IMR-90 (cell line): ENCODE data around the gene DEPDC5. TPM values are rescaled to one million over a fixed set of nuclear protein-coding genes. Genes with fewer than 3 reads are reported as not detected.

ENCODE experiments used
- ATAC-seq: fragments of 200-7000 bp; cut with Tn5 transposase; 2 replicates; pipeline ENCODE4 v1.9.1; 2020; ENCODE audit warnings: low read depth, mild to moderate bottlenecking, moderate library complexity
- BruUV-seq: library from RNA; stranded (reverse); fragments of 400-500 nt; replicated peaks from 2 replicates; lab custom pipeline; 2021; lab: Mats Ljungman, UMichigan
- CTCF ChIA-PET: fragments of 300-600 bp; formaldehyde crosslinking; extraction: SDS; loops from one replicate; lab custom pipeline; 2021; ENCODE audit warnings: antibody characterized with exemption; lab: Yijun Ruan, JAX
- POLR2A ChIA-PET: fragments of 300-600 bp; sonication (Branson Sonifier 250); formaldehyde crosslinking; loops from one replicate; lab custom pipeline; 2022; ENCODE audit warnings: antibody characterized with exemption; ENCODE audit not compliant: unreplicated experiment; lab: Charles Lee
- DNase-seq: peaks from one replicate; pipeline ENCODE4 v3.0.0; 2013
- H2AFZ ChIP-seq: replicated peaks from 2 replicates; pipeline ENCODE3; 2013; ENCODE audit warnings: low read length, mild to moderate bottlenecking; ENCODE audit not compliant: poor library complexity
- H2AK5ac ChIP-seq: 2 replicates; pipeline ENCODE4 v1.6.1; 2013; ENCODE audit warnings: low read depth, low read length, inconsistent platforms
- H2AK9ac ChIP-seq: replicated peaks from 2 replicates; pipeline ENCODE3; 2013; ENCODE audit warnings: mild to moderate bottlenecking, low read depth, low read length, moderate library complexity; ENCODE audit not compliant: poor library complexity
- H2BK120ac ChIP-seq: 2 replicates; pipeline ENCODE4 v1.6.1; 2013; ENCODE audit warnings: low read depth, low read length, inconsistent platforms
- H2BK15ac ChIP-seq: 3 replicates; pipeline ENCODE4 v1.6.1; 2013; ENCODE audit warnings: low read depth, low read length, inconsistent platforms
- H2BK20ac ChIP-seq: 2 replicates; pipeline ENCODE4 v1.6.1; 2013; ENCODE audit warnings: low read depth, mild to moderate bottlenecking, inconsistent platforms, low read length, moderate library complexity
- H2BK5ac ChIP-seq: 2 replicates; pipeline ENCODE4 v1.6.1; 2013; ENCODE audit warnings: mild to moderate bottlenecking, low read depth, low read length, inconsistent platforms; ENCODE audit not compliant: poor library complexity, severe bottlenecking
- H3K14ac ChIP-seq: replicated peaks from 2 replicates; pipeline ENCODE4 v1.6.1; 2013; ENCODE audit warnings: low read depth, low read length, inconsistent platforms
- H3K18ac ChIP-seq: 2 replicates; pipeline ENCODE4 v1.6.1; 2013; ENCODE audit warnings: low read depth, low read length, control low read depth
- H3K23ac ChIP-seq: 2 replicates; pipeline ENCODE4 v1.6.1; 2013; ENCODE audit warnings: low read depth, low read length, inconsistent platforms
- H3K27ac ChIP-seq: 2 replicates; pipeline ENCODE4 v1.5.1; 2013; ENCODE audit warnings: mild to moderate bottlenecking, control low read depth, low read length; ENCODE audit not compliant: insufficient read depth
- H3K27me3 ChIP-seq: 2 replicates; pipeline ENCODE4 v1.6.1; 2013; ENCODE audit warnings: low read length; ENCODE audit not compliant: control insufficient read depth, insufficient read depth
- H3K36me3 ChIP-seq: 2 replicates; pipeline ENCODE4 v1.6.1; 2013; ENCODE audit warnings: low read length, mixed read lengths; ENCODE audit not compliant: control insufficient read depth, insufficient read depth
- H3K4ac ChIP-seq: 2 replicates; pipeline ENCODE4 v1.6.1; 2013; ENCODE audit warnings: low read depth, low read length, inconsistent platforms
- H3K4me1 ChIP-seq: 2 replicates; pipeline ENCODE4 v1.6.1; 2013; ENCODE audit warnings: low read length, mixed read lengths; ENCODE audit not compliant: control insufficient read depth, insufficient read depth
- H3K4me2 ChIP-seq: 2 replicates; pipeline ENCODE4 v1.6.1; 2013; ENCODE audit warnings: low read depth, mild to moderate bottlenecking, control low read depth, low read length, moderate library complexity
- H3K4me3 ChIP-seq: 2 replicates; pipeline ENCODE4 v1.5.1; 2013; ENCODE audit warnings: low read depth, mild to moderate bottlenecking, control low read depth, low read length, moderate library complexity; ENCODE audit not compliant: insufficient read depth
- H3K56ac ChIP-seq: 2 replicates; pipeline ENCODE4 v1.6.1; 2013; ENCODE audit warnings: low read length, inconsistent platforms; ENCODE audit not compliant: insufficient read depth; ENCODE audit errors: extremely low read depth
- H3K79me1 ChIP-seq, 2 experiments: 2 replicates each; pipeline ENCODE4 v1.6.1; 2013; ENCODE audit warnings: low read length in 2 of 2, inconsistent platforms in 1 of 2, low read depth in 1 of 2
- H3K9ac ChIP-seq: 2 replicates; pipeline ENCODE4 v1.6.1; 2013; ENCODE audit warnings: low read depth, low read length, control low read depth
- H3K9me1 ChIP-seq: 2 replicates; pipeline ENCODE4 v1.6.1; 2013; ENCODE audit warnings: low read length, inconsistent platforms; ENCODE audit not compliant: insufficient read depth
- H3K9me3 ChIP-seq: 2 replicates; pipeline ENCODE4 v1.6.1; 2013; ENCODE audit warnings: low read length; ENCODE audit not compliant: control insufficient read depth, insufficient read depth
- H4K20me1 ChIP-seq: 2 replicates; pipeline ENCODE4 v1.6.1; 2013; ENCODE audit warnings: low read length, inconsistent platforms; ENCODE audit not compliant: insufficient read depth
- H4K5ac ChIP-seq: 2 replicates; pipeline ENCODE4 v1.6.1; 2013; ENCODE audit warnings: mild to moderate bottlenecking, low read depth, low read length, control low read depth
- H4K8ac ChIP-seq, 2 experiments: 2 replicates each; pipeline ENCODE4 v1.6.1; 2013; ENCODE audit warnings: low read depth in 2 of 2, low read length in 2 of 2, control low read depth in 1 of 2, inconsistent platforms in 1 of 2
- H4K91ac ChIP-seq: 2 replicates; pipeline ENCODE4 v1.6.1; 2013; ENCODE audit warnings: low read depth, low read length, inconsistent platforms; ENCODE audit not compliant: insufficient read depth
- CEBPB ChIP-seq: IDR thresholded peaks from 2 replicates; pipeline ENCODE4 v1.6.1; 2012; ENCODE audit warnings: low read depth, low read length, improper control_type of control experiment
- FOS ChIP-seq: fragments of 150-350 bp; IDR thresholded peaks from 2 replicates; pipeline ENCODE4 v1.6.1; 2016; ENCODE audit warnings: low read depth, low read length
- RCOR1 ChIP-seq: IDR thresholded peaks from 2 replicates; pipeline ENCODE4 v1.6.1; 2012; ENCODE audit warnings: mild to moderate bottlenecking, low read length, improper control_type of control experiment; ENCODE audit not compliant: insufficient replicate concordance
- WGBS, 2 experiments: methylation state at CpG; one replicate each; pipeline versions ENCODE4 v1.1.5 to v1.1.7; 2013; ENCODE audit warnings: missing lambda C conversion rate in 2 of 2; ENCODE audit not compliant: insufficient read length in 1 of 2; ENCODE audit errors: extremely low coverage in 2 of 2; 5-methylcytosine and 5-hydroxymethylcytosine counted together
- dilution Hi-C: fragments of 300-500 bp; cut with HindIII; formaldehyde crosslinking; loops from one replicate; pipeline ENCODE4 v1.14.3; 2018; ENCODE audit warnings: low sequenced_read_pairs; ENCODE audit not compliant: unreplicated experiment
- in situ Hi-C: fragments of 300-500 bp; cut with MboI; formaldehyde crosslinking; loops from 3 replicates; pipeline ENCODE4 v1.14.3; 2019; ENCODE audit warnings: low sequenced_read_pairs, inconsistent platforms, mixed read lengths
- intact Hi-C: fragments of 100-400 bp; cut with micrococcal nuclease; formaldehyde crosslinking; loops from 2 replicates; pipeline ENCODE4 v1.10.0; 2022
- polyA plus RNA-seq, 3 experiments: library from polyadenylated mRNA; depleted of rRNA; stranded (reverse); fragments of >200 nt; gene quantifications; 2 replicates each; pipeline ENCODE4 v1.2.3, GENCODE V29; 2012; ENCODE audit warnings: low replicate concordance in 1 of 3
- total RNA-seq: library from RNA; depleted of rRNA; stranded (reverse); fragments of >200 nt; gene quantifications from 2 replicates; pipeline ENCODE4 v1.2.3, GENCODE V29; 2012

The DEPDC5 gene
- total and polyA plus RNA-seq, 2 of the 4 experiments (the other 2 are of a cell fraction) = 6.6 to 12.9 TPM

DNA sequence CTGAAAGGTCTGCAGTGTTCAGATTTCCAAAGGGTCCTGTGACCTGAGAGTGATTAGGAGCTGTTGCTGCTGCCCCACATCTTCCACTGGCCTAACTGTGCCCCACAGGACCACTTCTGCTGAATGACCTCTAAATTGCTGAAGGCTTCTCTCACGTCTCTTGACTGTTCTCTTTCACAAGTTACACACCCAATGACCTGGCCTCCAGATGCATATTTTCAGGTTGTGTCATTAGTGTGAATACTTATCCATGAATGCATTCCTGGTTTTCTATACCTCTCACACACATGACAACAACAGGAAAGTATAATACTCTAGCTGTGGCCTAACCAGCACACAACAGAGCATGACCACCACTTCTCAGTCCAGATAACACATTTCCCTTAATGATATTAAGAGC is 19.3 kb upstream of the DEPDC5 start:
- Histone ChIP-seq H4K91ac (no peak overlapping the region), H3K9ac (no peak overlapping the region), H2AFZ (no peak overlapping the region), H3K14ac (no peak overlapping the region), H3K56ac (peak overlapping the region; percentile 43; the same call in 1 of the 2 replicates), H3K4me3 (no peak overlapping the region), H2BK20ac (peak overlapping the region; percentile 86; the same call in 1 of the 2 replicates), H3K9me3 (no peaks in the 10 kb centered on the region), H3K9me1 (0 out of 2 replicates have a peak, but pooled peaks cover 14% of the 10 kb centered on the region), H2AK5ac (no peak overlapping the region), H3K36me3 (peaks cover 9% of the 10 kb centered on the region), H3K18ac (no peak overlapping the region; the same call in 1 of the 2 replicates), H2BK5ac (peak overlapping the region; percentile 56), H4K20me1 (peaks cover 18% of the 10 kb centered on the region), H3K4me2 (peak overlapping the region; percentile 46; the same call in 1 of the 2 replicates), H3K4me1 (peaks cover 7% of the 10 kb centered on the region), H3K79me1 (peaks cover 27 to 70% of the 10 kb centered on the region in 2 experiments), H3K4ac (0 out of 2 replicates have a peak overlapping the region, but pooled peaks have one; percentile 18), H2BK15ac (no peak overlapping the region), H3K27ac (no peak overlapping the region), H3K27me3 (no peaks in the 10 kb centered on the region), H4K5ac (no peak overlapping the region), H4K8ac (0 out of 4 replicates have a peak overlapping the region, but pooled peaks of 1 of the 2 experiments have one; percentile 40), H2AK9ac (no peak overlapping the region), H2BK120ac (peak overlapping the region; percentile 5; the same call in 1 of the 2 replicates), H3K23ac (peak overlapping the region; percentile 29; the same call in 1 of the 2 replicates)
- DNase-seq = peak; percentile 85
- TF ChIP-seq CEBPB (peak; percentile 62), RCOR1 (peak; percentile 28), FOS (no peak)
- WGBS, 2 experiments = no CpG with 5 or more reads among the region's 1 CpG
- intact Hi-C loops (no loop called here), in situ Hi-C loops (no loop called here), dilution Hi-C loops (no loop called here)
- no TSS peak for BruUV-seq
- ATAC-seq = peak; percentile 79
- CTCF ChIA-PET = no interaction called here
- POLR2A ChIA-PET = no interaction called here
